ENCODE results near the gene CHTOP. TPM values are rescaled to one million over a fixed set of nuclear protein-coding genes. Genes with fewer than 3 reads are reported as not detected.

CHTOP gene
- total and polyA plus RNA-seq, 2 of the 13 experiments (the other 11 are each of a cell fraction or from before 2014, with no cell fraction given): 38.0 to 51.9 TPM

GRCh38 chr1:153599847-153600246, 34.0 kb upstream of the CHTOP start:
- BruUV-seq (replicated peaks): no TSS peak
- FAIRE-seq (no peak), ATAC-seq (no peak), DNase-seq (ENCODE audit: low spot score) (no peak)
- H3K27me3 ChIP-seq (ENCODE audit: control insufficient read depth in 1 of 2, insufficient read depth in 2 of 2, low read length in 2 of 2): no peaks in the 10 kb centered on the region
- no peak overlapping the region for H2AFZ ChIP-seq (ENCODE audit: low read length)
- 79% methylated on average over 7 of the region's 7 CpGs for WGBS (ENCODE audit: low lambda C conversion rate)
- H3K4me3 ChIP-seq (replicated peaks in 1 of 3; ENCODE audit: insufficient read depth in 1 of 3, low read depth in 2 of 3, low read length in 3 of 3): no peak overlapping the region
- no peaks in the 10 kb centered on the region for H3K9me3 ChIP-seq (ENCODE audit: low read length)
- ChIA-PET POLR2A (no interaction called here), CTCF (ENCODE audit: low intra/inter-chr PET ratio, low total read pairs) (no interaction called here)
- no peak overlapping the region for H3K4me2 ChIP-seq (ENCODE audit: low read depth, low read length)
- H3K36me3 ChIP-seq (replicated peaks in 1 of 2; ENCODE audit: control insufficient read depth in 1 of 2, insufficient read depth in 2 of 2, low read length in 2 of 2): no peaks in the 10 kb centered on the region
- intact Hi-C loops (cut with micrococcal nuclease; ENCODE audit: unreplicated experiment) (no loop called here), in situ Hi-C loops (cut with HindIII; ENCODE audit: extremely low pct_ligation_motif_present, low pct_unique_long_range_greater_than_20kb) (no loop called here)
- peaks cover 12% of the 10 kb centered on the region; the same call in 1 of the 2 replicates for H3K4me1 ChIP-seq (ENCODE audit: insufficient read depth, low read length)
- TF ChIP-seq TFDP1 (CRISPR knock-in tag; IDR thresholded peaks at IDR 0.05; ENCODE audit: borderline replicate concordance): no peak
- no peak overlapping the region for H3K9ac ChIP-seq (ENCODE audit: insufficient read depth, low read depth, low read length)
- no peaks in the 10 kb centered on the region for H4K20me1 ChIP-seq (ENCODE audit: insufficient read depth, low read length)
- no peak overlapping the region for H3K27ac ChIP-seq (ENCODE audit: extremely low read length, insufficient read depth, low read length)
- no peaks in the 10 kb centered on the region for H3K79me2 ChIP-seq (ENCODE audit: insufficient read depth, low read length)

DNA sequence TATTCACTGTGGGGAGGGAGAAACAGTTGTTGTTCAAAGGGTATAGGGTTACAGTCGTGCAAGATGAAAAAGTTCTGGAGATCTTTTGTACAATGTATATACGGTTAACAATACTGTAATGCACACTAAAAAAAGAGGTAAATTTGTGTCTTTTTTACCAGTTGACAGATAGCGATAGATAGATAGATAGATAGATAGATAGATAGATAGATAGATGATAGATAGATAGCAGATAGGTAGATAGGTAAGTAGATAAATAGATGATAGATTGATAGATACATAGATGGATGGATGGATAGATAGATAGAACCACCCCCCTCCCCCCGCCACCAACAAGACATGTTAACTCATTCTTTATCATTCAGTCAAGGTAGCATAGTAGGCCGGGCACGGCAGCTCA, 31.1 kb upstream of the CHTOP start:
- no TSS peak for BruUV-seq (replicated peaks)
- FAIRE-seq: no peak
- in situ Hi-C loops (cut with HindIII; ENCODE audit: extremely low pct_ligation_motif_present, low pct_unique_long_range_greater_than_20kb): no loop called here

More for the DNA sequence above, 31.1 kb upstream of the CHTOP start:
- Histone ChIP-seq H4K20me1 (ENCODE audit: insufficient read depth, low read length) (no peaks in the 10 kb centered on the region), H3K4me3 (replicated peaks in 1 of 3; ENCODE audit: insufficient read depth in 1 of 3, low read depth in 2 of 3, low read length in 3 of 3) (no peak overlapping the region), H3K79me2 (ENCODE audit: insufficient read depth, low read length) (peaks cover under 1% of the 10 kb centered on the region), H3K36me3 (replicated peaks in 1 of 2; ENCODE audit: control insufficient read depth in 1 of 2, insufficient read depth in 2 of 2, low read length in 2 of 2) (no peaks in the 10 kb centered on the region; a peak in 1 of 5 replicates), H3K27me3 (ENCODE audit: control insufficient read depth in 1 of 2, insufficient read depth in 2 of 2, low read length in 2 of 2) (no peaks in the 10 kb centered on the region), H3K4me1 (ENCODE audit: insufficient read depth, low read length) (peaks cover 10% of the 10 kb centered on the region), H3K9me3 (ENCODE audit: low read length) (no peaks in the 10 kb centered on the region), H2AFZ (ENCODE audit: low read length) (no peak overlapping the region), H3K4me2 (ENCODE audit: low read depth, low read length) (no peak overlapping the region), H3K27ac (ENCODE audit: extremely low read length, insufficient read depth, low read length) (no peak overlapping the region), H3K9ac (ENCODE audit: insufficient read depth, low read depth, low read length) (no peak overlapping the region)
- TF ChIP-seq, protein P1, sequence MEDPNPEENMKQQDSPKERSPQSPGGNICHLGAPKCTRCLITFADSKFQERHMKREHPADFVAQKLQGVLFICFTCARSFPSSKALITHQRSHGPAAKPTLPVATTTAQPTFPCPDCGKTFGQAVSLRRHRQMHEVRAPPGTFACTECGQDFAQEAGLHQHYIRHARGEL (CRISPR knock-in tag; IDR thresholded peaks at IDR 0.05): no peak
- TF ChIP-seq REST (IDR thresholded peaks at IDR 0.05; ENCODE audit: borderline replicate concordance in 1 of 2, low read depth in 1 of 2, low read length in 2 of 2) (no peak), ZNF367 (CRISPR knock-in tag; IDR thresholded peaks at IDR 0.05; ENCODE audit: borderline replicate concordance) (no peak), ZNF674 (CRISPR knock-in tag; IDR thresholded peaks at IDR 0.05; ENCODE audit: low read depth) (no peak), ZNF7 (CRISPR knock-in tag; IDR thresholded peaks at IDR 0.05) (no peak), ZNF670 (CRISPR knock-in tag; IDR thresholded peaks at IDR 0.05; ENCODE audit: borderline replicate concordance) (no peak), NFE2L2 (IDR thresholded peaks at IDR 0.05; ENCODE audit: low read length) (no peak), TRIM24 (CRISPR knock-in tag; IDR thresholded peaks at IDR 0.05) (no peak), DPF2 (CRISPR knock-in tag; IDR thresholded peaks at IDR 0.05; ENCODE audit: borderline replicate concordance, low read depth) (no peak), PCBP1 (IDR thresholded peaks at IDR 0.05; ENCODE audit: borderline replicate concordance, low read depth, low read length) (no peak), PLRG1 (conservative IDR thresholded peaks at IDR 0.05) (no peak), SCMH1 (CRISPR knock-in tag; IDR thresholded peaks at IDR 0.05; ENCODE audit: borderline replicate concordance) (no peak), PTBP1 (IDR thresholded peaks at IDR 0.05; ENCODE audit: low read depth, low read length, poor library complexity, severe bottlenecking) (no peak), POGZ (CRISPR knock-in tag; IDR thresholded peaks at IDR 0.05) (no peak)
- POLR2A ChIA-PET: interaction anchor here (0.6 to 1.9 kb wide), 2 partner anchors 10 to 15 kb away, joined by 3 to 4 read pairs; partner anchors contain the start of gene S100A16
- intact Hi-C loops (cut with micrococcal nuclease; ENCODE audit: unreplicated experiment): no loop called here
- CTCF ChIA-PET (ENCODE audit: low intra/inter-chr PET ratio, low total read pairs): no interaction called here
- DNase-seq (ENCODE audit: low spot score) (no peak), ATAC-seq (no peak)
- 85% methylated on average over 6 of the region's 6 CpGs for WGBS (ENCODE audit: low lambda C conversion rate)

Measured in HepG2 (cell line).